Activated CD4-positive, alpha-beta memory T cell treated with anti-CD3 and anti-CD28 coated beads, Interleukin-2, amount 10 ng/mL, durations not matched to agents 7 days and 5 days (primary cell): ENCODE measurements around the gene SELENOV. TPM values are rescaled to one million over a fixed set of nuclear protein-coding genes. Genes with fewer than 3 reads are reported as not detected.

Experiments
- CTCF ChIA-PET: fragments of 350-600 bp; sonication (Branson Sonifier 250); formaldehyde crosslinking; loops from one replicate; lab custom pipeline; 2021; ENCODE audit warnings: antibody characterized with exemption, inconsistent platforms; lab: Charles Lee
- POLR2A ChIA-PET: fragments of 350-600 bp; sonication (Branson Sonifier 250); formaldehyde crosslinking; loops from one replicate; lab custom pipeline; 2021; ENCODE audit warnings: antibody characterized with exemption; lab: Charles Lee
- DNase-seq: peaks from one replicate; pipeline ENCODE4 v3.0.0-alpha.2; 2020
- H3K27ac Mint-ChIP-seq: one replicate; pipeline ENCODE4 v1.8.0; 2021; ENCODE audit warnings: mild to moderate bottlenecking, mixed read lengths
- H3K27me3 Mint-ChIP-seq: one replicate; pipeline ENCODE4 v1.8.0; 2021; ENCODE audit warnings: mixed read lengths
- H3K36me3 Mint-ChIP-seq: one replicate; pipeline ENCODE4 v1.8.0; 2021; ENCODE audit warnings: low read depth, mixed read lengths
- H3K4me1 Mint-ChIP-seq: one replicate; pipeline ENCODE4 v1.8.0; 2021; ENCODE audit warnings: mixed read lengths
- H3K4me3 Mint-ChIP-seq: one replicate; pipeline ENCODE4 v1.8.0; 2021; ENCODE audit warnings: mild to moderate bottlenecking, mixed read lengths
- H3K9me3 Mint-ChIP-seq: one replicate; pipeline ENCODE4 v1.8.0; 2021; ENCODE audit warnings: mixed read lengths
- total RNA-seq, 2 experiments: library from RNA; stranded (reverse); gene quantifications; one replicate each; pipeline ENCODE4 v1.2.3, GENCODE V29; 2021

SELENOV gene
- total RNA-seq, 2 experiments from 2014 or later: not detected

- H3K36me3 Mint-ChIP-seq: no peaks in the 10 kb centered on the region
- peak overlapping the region; percentile 2 for H3K4me3 Mint-ChIP-seq
- no peak overlapping the region for H3K27ac Mint-ChIP-seq
- no peaks in the 10 kb centered on the region for H3K9me3 Mint-ChIP-seq
- ChIA-PET POLR2A (interaction anchor here (0.7 to 1.3 kb wide), 4 partner anchors 9 to 107 kb away, joined by 3 to 5 read pairs (median 4); partner anchors contain the start of genes EID2B, MED29, PAF1 and SUPT5H), CTCF (interaction anchor here (0.9 to 3.1 kb wide), 3 partner anchors 27 to 58 kb away, joined by 3 to 10 read pairs (median 6); partner anchors contain the start of gene EID2B)
- peaks cover 47% of the 10 kb centered on the region for H3K27me3 Mint-ChIP-seq
- H3K4me1 Mint-ChIP-seq: peaks cover 17% of the 10 kb centered on the region
- peak; percentile 40 for DNase-seq
Observed at GRCh38 chr19:39497996-39498797, 16.7 kb upstream of the SELENOV start.

GRCh38 chr19:39498798-39499642 lies 15.9 kb upstream of the SELENOV start, which contains the start of gene DLL3:
DLL3 (plus strand) TSS chr19:39498947; CDS start chr19:39498975, 28 bp downstream.
- H3K9me3 Mint-ChIP-seq: no peaks in the 10 kb centered on the region
- ChIA-PET CTCF (interaction anchor here (1.5 to 2.2 kb wide), 3 partner anchors 19 to 58 kb away, joined by 3 to 6 read pairs (median 6); partner anchors contain the start of gene TIMM50), POLR2A (interaction anchor here (1.2 to 1.3 kb wide), 3 partner anchors 9 to 108 kb away, joined by 3 to 5 read pairs (median 4); partner anchors contain the start of genes MED29, PAF1 and SUPT5H)
- DNase-seq: no peak
- H3K27ac Mint-ChIP-seq: no peak within 1 kb of the TSS
- H3K4me1 Mint-ChIP-seq: peaks cover 20% of the 10 kb centered on the region
- H3K27me3 Mint-ChIP-seq: peaks cover 54% of the 10 kb centered on the region
- H3K4me3 Mint-ChIP-seq: peak within 1 kb of the TSS; percentile 2
- H3K36me3 Mint-ChIP-seq: no peaks in the 10 kb centered on the region

DNA sequence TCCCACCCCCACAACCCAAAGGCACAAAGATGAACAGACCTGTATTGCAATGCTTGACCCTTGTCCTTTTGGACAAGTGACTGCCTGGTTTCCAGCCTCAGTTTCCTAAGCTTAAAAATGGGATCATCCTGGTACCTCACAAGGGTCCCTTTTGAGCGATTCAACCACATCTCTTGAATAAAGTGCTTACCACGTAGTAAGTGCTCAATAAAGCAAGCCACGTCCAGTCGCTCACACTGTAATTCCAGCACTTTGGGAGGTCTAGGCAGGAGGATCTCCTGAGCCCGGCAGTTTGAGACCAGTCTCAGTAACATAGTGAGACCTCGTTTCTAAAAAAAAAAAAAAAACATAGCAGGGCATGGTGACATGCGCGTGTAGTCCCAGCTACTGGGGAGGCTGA lies 15.0 kb upstream of the SELENOV start:
- peaks cover 20% of the 10 kb centered on the region for H3K4me1 Mint-ChIP-seq
- no peak overlapping the region for H3K27ac Mint-ChIP-seq
- CTCF ChIA-PET: interaction anchor here (0.9 to 2.2 kb wide), 5 partner anchors 19 to 59 kb away, joined by 3 to 6 read pairs (median 6); partner anchors contain the start of genes EID2B and TIMM50
- no peaks in the 10 kb centered on the region for H3K36me3 Mint-ChIP-seq
- no peak for DNase-seq
- POLR2A ChIA-PET: interaction anchor here (1.4 kb wide), 1 partner anchor 8 kb away, joined by 3 read pairs; no protein-coding TSS in a partner anchor
- no peak overlapping the region for H3K4me3 Mint-ChIP-seq
- H3K9me3 Mint-ChIP-seq: no peaks in the 10 kb centered on the region
- H3K27me3 Mint-ChIP-seq: peaks cover 62% of the 10 kb centered on the region

DNA sequence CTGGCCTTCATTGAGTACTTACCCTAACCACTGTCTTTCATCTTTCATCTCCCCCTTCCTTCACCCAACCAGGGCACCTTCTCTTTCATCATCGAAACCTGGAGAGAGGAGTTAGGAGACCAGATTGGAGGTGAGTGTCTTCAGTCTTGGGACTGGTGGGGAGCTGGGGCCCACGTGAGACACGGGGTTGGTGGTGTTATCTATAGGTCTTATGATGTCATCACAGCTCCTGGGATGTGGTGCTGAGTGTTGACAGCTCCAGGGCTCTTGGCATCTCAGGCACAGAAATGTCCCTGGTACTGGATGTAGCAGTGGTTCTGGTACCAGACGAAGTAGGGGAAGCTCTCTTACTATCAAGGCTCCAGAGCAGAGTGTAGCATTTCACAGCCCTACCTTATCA lies 14.4 kb upstream of the SELENOV start:
- DNase-seq: no peak
- Mint-ChIP-seq H3K36me3 (peaks cover under 1% of the 10 kb centered on the region), H3K9me3 (no peaks in the 10 kb centered on the region), H3K4me1 (peaks cover 21% of the 10 kb centered on the region), H3K4me3 (no peak overlapping the region), H3K27ac (no peak overlapping the region), H3K27me3 (peaks cover 66% of the 10 kb centered on the region)
- ChIA-PET POLR2A (interaction anchor here (0.7 to 1.4 kb wide), 3 partner anchors 9 to 59 kb away, joined by 3 read pairs; partner anchors contain the start of gene SUPT5H), CTCF (interaction anchor here (0.5 to 2.2 kb wide), 7 partner anchors 12 to 65 kb away, joined by 3 to 6 read pairs (median 4); partner anchors contain the start of genes RPS16 and TIMM50)

DNA sequence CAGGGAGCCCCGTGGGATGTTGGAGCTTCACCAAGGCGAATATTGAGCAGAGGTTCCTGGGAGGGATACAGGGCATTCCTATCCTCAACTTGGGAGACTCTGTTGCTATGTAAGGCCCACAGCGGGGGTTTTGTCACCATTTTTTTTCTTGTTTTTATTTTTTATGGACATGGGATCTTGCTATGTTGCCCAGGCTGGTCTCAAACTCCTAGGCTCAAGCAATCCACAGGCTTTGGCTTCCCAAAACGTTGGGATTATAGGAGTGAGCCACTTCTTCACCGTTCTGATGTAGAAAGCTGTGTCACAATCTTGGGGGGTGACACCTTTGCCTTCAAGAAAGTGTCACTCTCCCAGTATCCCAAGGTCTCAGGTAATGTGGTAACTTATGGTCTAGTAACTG lies 13.6 kb upstream of the SELENOV start:
- ChIA-PET POLR2A (interaction anchor here (0.7 to 1.4 kb wide), 3 partner anchors 10 to 60 kb away, joined by 3 read pairs; partner anchors contain the start of gene SUPT5H), CTCF (interaction anchor here (1.0 to 2.2 kb wide), 3 partner anchors 12 to 66 kb away, joined by 3 to 6 read pairs (median 4); partner anchors contain the start of gene RPS16)
- DNase-seq: no peak
- Mint-ChIP-seq H3K27ac (no peak overlapping the region), H3K36me3 (peaks cover 3% of the 10 kb centered on the region), H3K27me3 (peaks cover 68% of the 10 kb centered on the region), H3K4me1 (peaks cover 24% of the 10 kb centered on the region), H3K9me3 (no peaks in the 10 kb centered on the region), H3K4me3 (no peak overlapping the region)

DNA sequence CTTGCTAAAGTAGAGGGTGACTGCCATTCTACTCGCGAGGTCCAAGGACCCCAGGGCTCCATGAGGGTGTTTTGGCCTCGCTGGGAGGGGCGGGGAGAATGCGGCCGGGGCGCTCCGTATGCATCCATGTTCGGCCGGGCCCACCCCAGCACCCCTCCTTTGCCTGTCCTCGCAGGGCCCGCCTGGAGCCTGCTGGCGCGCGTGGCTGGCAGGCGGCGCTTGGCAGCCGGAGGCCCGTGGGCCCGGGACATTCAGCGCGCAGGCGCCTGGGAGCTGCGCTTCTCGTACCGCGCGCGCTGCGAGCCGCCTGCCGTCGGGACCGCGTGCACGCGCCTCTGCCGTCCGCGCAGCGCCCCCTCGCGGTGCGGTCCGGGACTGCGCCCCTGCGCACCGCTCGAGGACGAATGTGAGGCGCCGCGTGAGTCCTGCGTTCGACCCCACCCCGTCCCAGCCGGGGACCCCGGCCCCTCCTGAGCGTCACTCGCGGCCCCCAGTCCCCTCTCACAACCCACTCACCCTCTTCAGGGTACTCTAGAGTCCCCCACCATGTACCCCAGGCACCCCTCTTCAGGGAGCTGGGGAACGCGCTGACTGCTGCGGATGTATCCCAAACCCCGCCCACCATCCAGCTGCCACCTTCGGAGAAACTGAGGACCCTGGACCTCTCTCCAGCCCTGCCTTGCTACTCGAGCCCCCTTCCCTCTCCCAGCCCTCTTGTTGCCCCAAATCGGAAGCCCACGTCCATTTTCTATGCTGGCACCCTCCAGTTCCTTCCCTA lies 12.1 kb upstream of the SELENOV start:
- CTCF ChIA-PET: interaction anchor here (0.6 to 2.0 kb wide), 13 partner anchors 9 to 541 kb away, joined by 3 to 14 read pairs (median 5); partner anchors contain the start of genes EID2B, RPS16, SELENOV and SUPT5H
- POLR2A ChIA-PET: interaction anchor here (0.8 to 1.6 kb wide), 6 partner anchors 11 to 67 kb away, joined by 3 to 5 read pairs (median 4); partner anchors contain the start of genes EID2B, RPS16 and SUPT5H
- Mint-ChIP-seq H3K9me3 (no peaks in the 10 kb centered on the region), H3K36me3 (peaks cover 5% of the 10 kb centered on the region), H3K4me3 (no peak overlapping the region), H3K4me1 (peaks cover 33% of the 10 kb centered on the region), H3K27ac (no peak overlapping the region), H3K27me3 (peaks cover 66% of the 10 kb centered on the region)
- peak; percentile 80 for DNase-seq

DNA sequence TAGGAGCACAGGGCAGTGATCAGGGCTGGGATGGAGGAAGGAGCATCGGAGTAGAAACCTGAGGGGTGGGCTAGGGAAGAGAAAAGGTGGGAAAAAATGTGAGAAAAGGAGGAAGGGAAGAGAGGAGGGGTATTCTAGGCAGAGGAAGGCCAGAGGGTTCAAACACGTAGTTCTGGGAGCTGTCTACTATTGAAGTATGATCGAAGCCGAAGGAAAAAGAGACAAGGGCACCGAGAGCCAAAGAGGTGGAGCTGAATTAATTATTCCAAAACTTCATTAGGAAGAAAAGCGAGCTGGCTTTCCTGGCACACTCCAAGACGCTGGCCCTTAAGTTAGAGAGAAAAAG lies 8.4 kb upstream of the SELENOV start:
- H3K36me3 Mint-ChIP-seq: peaks cover 5% of the 10 kb centered on the region
- CTCF ChIA-PET: no interaction called here
- H3K27me3 Mint-ChIP-seq: peaks cover 55% of the 10 kb centered on the region
- no peak overlapping the region for H3K27ac Mint-ChIP-seq
- H3K4me1 Mint-ChIP-seq: peaks cover 21% of the 10 kb centered on the region
- POLR2A ChIA-PET: interaction anchor here (1.0 kb wide), 1 partner anchor 26 kb away, joined by 3 read pairs; the partner anchor contains the start of gene EID2B
- peak overlapping the region; percentile 28 for H3K4me3 Mint-ChIP-seq
- H3K9me3 Mint-ChIP-seq: no peaks in the 10 kb centered on the region
- no peak for DNase-seq

- peaks cover 5% of the 10 kb centered on the region for H3K36me3 Mint-ChIP-seq
- peak overlapping the region; percentile 62 for H3K4me3 Mint-ChIP-seq
- ChIA-PET CTCF (no interaction called here), POLR2A (interaction anchor here (0.9 to 1.0 kb wide), 2 partner anchors 8 to 25 kb away, joined by 3 to 4 read pairs; partner anchors contain the start of genes DLL3 and EID2B)
- peaks cover 54% of the 10 kb centered on the region for H3K27me3 Mint-ChIP-seq
- no peak overlapping the region for H3K27ac Mint-ChIP-seq
- DNase-seq: peak; percentile 54
- no peaks in the 10 kb centered on the region for H3K9me3 Mint-ChIP-seq
- H3K4me1 Mint-ChIP-seq: peaks cover 21% of the 10 kb centered on the region
Observed at GRCh38 chr19:39506944-39507714, 7.8 kb upstream of the SELENOV start.

- POLR2A ChIA-PET: interaction anchor here (0.9 kb wide), 1 partner anchor 9 kb away, joined by 4 read pairs; the partner anchor contains the start of gene DLL3
- H3K4me3 Mint-ChIP-seq: peak overlapping the region; percentile 62
- peaks cover 21% of the 10 kb centered on the region for H3K4me1 Mint-ChIP-seq
- H3K27me3 Mint-ChIP-seq: peaks cover 54% of the 10 kb centered on the region
- H3K9me3 Mint-ChIP-seq: no peaks in the 10 kb centered on the region
- peaks cover 5% of the 10 kb centered on the region for H3K36me3 Mint-ChIP-seq
- CTCF ChIA-PET: no interaction called here
- H3K27ac Mint-ChIP-seq: no peak overlapping the region
- no peak for DNase-seq
Observed at GRCh38 chr19:39507715-39508364, 7.1 kb upstream of the SELENOV start.

DNA sequence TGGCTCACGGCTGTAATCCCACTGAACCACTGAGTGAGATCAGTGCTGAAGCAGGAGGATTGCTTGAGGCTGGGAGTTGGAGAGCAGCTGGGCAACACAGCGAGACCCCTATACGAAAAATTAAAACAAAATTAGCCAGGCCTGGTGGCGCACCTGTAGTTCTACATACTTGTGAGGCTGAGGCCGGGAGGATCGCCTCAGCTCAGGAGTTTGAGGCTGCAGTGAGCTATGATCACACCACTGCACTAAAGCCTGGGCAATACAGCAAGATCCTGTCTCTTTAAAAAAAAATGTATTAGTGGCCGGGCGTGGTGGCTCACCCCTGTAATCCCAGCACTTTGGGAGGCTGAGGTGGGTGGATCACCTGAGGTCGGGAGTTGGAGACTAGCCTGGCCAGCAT lies 6.3 kb upstream of the SELENOV start:
- peaks cover 5% of the 10 kb centered on the region for H3K36me3 Mint-ChIP-seq
- no peaks in the 10 kb centered on the region for H3K9me3 Mint-ChIP-seq
- no peak for DNase-seq
- ChIA-PET POLR2A (no interaction called here), CTCF (no interaction called here)
- no peak overlapping the region for H3K4me3 Mint-ChIP-seq
- no peak overlapping the region for H3K27ac Mint-ChIP-seq
- H3K4me1 Mint-ChIP-seq: peaks cover 17% of the 10 kb centered on the region
- H3K27me3 Mint-ChIP-seq: peaks cover 56% of the 10 kb centered on the region
